Astrocyte of the spinal cord (primary cell): Measurements from ENCODE around the gene SLC39A5.
"Not testable (repeated sequence)": the region's sequence is repeated elsewhere in the genome, so short reads cannot be mapped to it uniquely, and the experiment has no call there.

Experiments
- DNase-seq: peaks from one replicate; pipeline ENCODE4 v3.0.0; 2011; ENCODE audit warnings: low read depth, low spot score
- H3K4me3 ChIP-seq: 2 replicates; pipeline ENCODE4 v1.5.1; 2011; ENCODE audit warnings: low read depth, mild to moderate bottlenecking, low read length, moderate library complexity
- in situ Hi-C: cut with HindIII; loops from 2 replicates; pipeline ENCODE4 v1.10.0; 2017; ENCODE audit warnings: low sequenced_read_pairs
- TF ChIP-seq, protein P1 (sequence below): IDR thresholded peaks from 2 replicates; pipeline ENCODE4 v1.5.1; 2012; ENCODE audit warnings: low read depth, mild to moderate bottlenecking, low read length, inconsistent platforms

Gene SLC39A5

GRCh38 chr12:56266693-56267442 lies 37.0 kb downstream of the SLC39A5 start, which contains the start of gene COQ10A:
Gene COQ10A (plus strand): TSS chr12:56266942. CDS start chr12:56267119, 177 bp downstream.
- H3K4me3 ChIP-seq: peak within 1 kb of the TSS; percentile 72
- in situ Hi-C loops: no loop called here
- DNase-seq: peak; percentile 84
- TF ChIP-seq, protein P1, sequence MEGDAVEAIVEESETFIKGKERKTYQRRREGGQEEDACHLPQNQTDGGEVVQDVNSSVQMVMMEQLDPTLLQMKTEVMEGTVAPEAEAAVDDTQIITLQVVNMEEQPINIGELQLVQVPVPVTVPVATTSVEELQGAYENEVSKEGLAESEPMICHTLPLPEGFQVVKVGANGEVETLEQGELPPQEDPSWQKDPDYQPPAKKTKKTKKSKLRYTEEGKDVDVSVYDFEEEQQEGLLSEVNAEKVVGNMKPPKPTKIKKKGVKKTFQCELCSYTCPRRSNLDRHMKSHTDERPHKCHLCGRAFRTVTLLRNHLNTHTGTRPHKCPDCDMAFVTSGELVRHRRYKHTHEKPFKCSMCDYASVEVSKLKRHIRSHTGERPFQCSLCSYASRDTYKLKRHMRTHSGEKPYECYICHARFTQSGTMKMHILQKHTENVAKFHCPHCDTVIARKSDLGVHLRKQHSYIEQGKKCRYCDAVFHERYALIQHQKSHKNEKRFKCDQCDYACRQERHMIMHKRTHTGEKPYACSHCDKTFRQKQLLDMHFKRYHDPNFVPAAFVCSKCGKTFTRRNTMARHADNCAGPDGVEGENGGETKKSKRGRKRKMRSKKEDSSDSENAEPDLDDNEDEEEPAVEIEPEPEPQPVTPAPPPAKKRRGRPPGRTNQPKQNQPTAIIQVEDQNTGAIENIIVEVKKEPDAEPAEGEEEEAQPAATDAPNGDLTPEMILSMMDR: peak; percentile 79

DNA sequence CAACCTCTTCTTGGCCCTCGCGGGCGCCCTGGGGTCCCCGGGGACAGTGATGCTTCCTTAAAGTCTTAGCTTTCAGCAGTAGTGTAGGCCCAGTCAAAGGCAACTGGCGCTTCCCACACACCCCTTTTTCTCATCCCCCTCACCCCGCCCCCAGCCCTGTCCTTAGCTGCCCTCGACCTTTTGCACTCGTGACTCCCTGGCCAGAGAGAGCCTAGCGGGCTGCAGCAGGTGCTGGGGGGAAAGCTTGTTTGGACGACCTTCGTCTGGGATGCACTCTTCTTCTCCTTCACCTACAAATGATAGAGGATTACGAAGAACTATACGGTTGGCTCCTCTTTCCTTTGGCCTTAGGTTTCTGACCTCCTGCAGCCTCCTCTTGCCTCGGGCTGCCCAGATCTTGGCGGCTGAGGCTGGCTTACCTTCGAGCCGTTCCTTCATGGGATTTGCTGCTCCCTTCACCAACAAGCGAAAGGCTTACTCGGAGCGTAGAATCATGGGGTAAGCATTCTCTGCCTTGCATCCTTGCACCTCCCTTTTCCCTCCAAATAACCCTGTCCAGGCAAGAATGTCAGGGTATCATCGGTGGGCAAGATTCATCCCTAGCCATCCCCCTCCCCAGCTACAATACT lies 37.7 kb downstream of the SLC39A5 start:
- TF ChIP-seq, protein P1: no peak
- DNase-seq: no peak
- H3K4me3 ChIP-seq: peak overlapping the region; percentile 72
- in situ Hi-C loops: no loop called here

GRCh38 chr12:56271031-56271430 lies 41.2 kb downstream of the SLC39A5 start:
- TF ChIP-seq, protein P1: peak; percentile 60
- peak; percentile 31 for DNase-seq
- H3K4me3 ChIP-seq: no peak overlapping the region
- in situ Hi-C loops: no loop called here

GRCh38 chr12:56272468-56272867 lies 42.6 kb downstream of the SLC39A5 start:
- DNase-seq, H3K4me3 ChIP-seq, in situ Hi-C loops: not testable (repeated sequence)

DNA sequence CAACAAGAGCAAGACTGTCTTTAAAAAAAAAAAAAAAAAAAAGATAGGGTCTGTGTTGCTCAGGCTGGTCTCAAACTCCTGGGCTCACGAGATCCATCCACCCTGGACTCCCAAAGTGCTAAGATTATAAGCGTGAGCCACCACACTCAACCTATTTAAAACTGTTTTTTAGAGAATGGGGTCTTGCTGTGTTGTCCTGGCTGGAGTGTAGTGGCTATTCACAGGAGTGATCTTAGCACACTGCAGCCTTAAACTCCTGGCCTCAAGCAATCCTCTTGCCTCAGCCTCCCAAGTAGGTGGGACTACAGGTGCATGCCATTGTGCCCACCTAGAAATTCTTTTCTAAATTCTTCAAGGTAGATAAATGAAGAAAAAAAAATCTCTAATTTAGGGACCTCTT lies 44.4 kb downstream of the SLC39A5 start:
- TF ChIP-seq, protein P1: no peak
- no peak for DNase-seq
- in situ Hi-C loops: no loop called here
- no peak overlapping the region for H3K4me3 ChIP-seq

DNA sequence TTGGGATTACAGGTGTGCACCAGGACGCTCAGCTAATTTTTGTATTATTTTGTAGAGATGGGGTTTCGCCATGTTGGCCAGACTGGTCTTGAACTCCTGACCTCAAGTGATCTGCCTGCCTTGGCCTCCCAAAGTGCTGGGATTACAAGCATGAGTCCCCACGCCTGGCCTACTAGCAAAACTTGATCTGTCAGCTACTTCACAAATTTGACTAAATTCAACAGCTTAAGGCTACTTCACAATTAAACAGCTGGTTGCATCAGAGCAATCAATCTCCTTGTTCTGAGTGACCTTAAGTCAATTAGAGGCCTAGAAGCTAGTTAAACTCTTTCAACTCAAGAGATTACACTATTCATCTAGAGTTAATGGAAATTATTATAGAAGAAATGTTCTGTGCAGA lies 49.1 kb downstream of the SLC39A5 start:
- in situ Hi-C loops: no loop called here
- no peak for DNase-seq
- H3K4me3 ChIP-seq: no peak overlapping the region
- TF ChIP-seq, protein P1: no peak

DNA sequence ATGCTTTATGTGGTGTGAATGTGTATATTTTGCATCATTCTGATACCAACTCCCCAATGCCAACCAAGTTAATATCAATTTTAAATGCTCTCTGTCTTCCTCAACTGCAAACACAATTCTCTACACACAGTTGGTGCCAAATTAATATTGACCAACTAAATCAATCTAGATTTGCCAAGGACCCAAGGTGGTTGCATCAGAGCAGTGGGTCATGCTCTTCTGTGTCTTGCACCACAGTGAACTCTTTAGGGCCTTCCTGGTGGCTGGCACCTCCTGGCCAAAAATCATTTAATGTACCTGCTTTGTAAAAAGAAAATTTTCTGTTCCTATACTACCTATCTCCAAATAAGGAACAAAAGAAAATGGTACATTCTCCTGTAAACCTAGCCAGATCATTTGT lies 51.0 kb downstream of the SLC39A5 start:
- DNase-seq: no peak
- in situ Hi-C loops: no loop called here
- H3K4me3 ChIP-seq: no peak overlapping the region
- TF ChIP-seq, protein P1: no peak
